Left lobe of liver (tissue), 2 donors: ENCODE results near the gene SV2C. TPM values are rescaled to one million over a fixed set of nuclear protein-coding genes. Genes with fewer than 3 reads are reported as not detected.
A peak's percentile ranks its signal among the peaks of the same experiment; 100 is the strongest.
"Not testable (repeated sequence)": the region's sequence is repeated elsewhere in the genome, so short reads cannot be mapped to it uniquely, and the experiment has no call there.

Experiments
- ATAC-seq: fragments of 200-7000 bp; cut with Tn5 transposase; one replicate; pipeline ENCODE4 v1.9.1; 2020; ENCODE audit warnings: mild to moderate bottlenecking, moderate library complexity
- DNase-seq: peaks from one replicate; pipeline ENCODE4 v3.0.0-alpha.2; 2020; ENCODE audit warnings: low spot score
- total RNA-seq: library from RNA; stranded (reverse); gene quantifications from one replicate; pipeline ENCODE4 v1.2.1, GENCODE V29; 2021
- donor health status: DM: no; HTN: no; CAD: no; lungs with moderate emphysema.
- donor health status: DM: no; HTN: yes; CAD: no.

SV2C gene, protein sequence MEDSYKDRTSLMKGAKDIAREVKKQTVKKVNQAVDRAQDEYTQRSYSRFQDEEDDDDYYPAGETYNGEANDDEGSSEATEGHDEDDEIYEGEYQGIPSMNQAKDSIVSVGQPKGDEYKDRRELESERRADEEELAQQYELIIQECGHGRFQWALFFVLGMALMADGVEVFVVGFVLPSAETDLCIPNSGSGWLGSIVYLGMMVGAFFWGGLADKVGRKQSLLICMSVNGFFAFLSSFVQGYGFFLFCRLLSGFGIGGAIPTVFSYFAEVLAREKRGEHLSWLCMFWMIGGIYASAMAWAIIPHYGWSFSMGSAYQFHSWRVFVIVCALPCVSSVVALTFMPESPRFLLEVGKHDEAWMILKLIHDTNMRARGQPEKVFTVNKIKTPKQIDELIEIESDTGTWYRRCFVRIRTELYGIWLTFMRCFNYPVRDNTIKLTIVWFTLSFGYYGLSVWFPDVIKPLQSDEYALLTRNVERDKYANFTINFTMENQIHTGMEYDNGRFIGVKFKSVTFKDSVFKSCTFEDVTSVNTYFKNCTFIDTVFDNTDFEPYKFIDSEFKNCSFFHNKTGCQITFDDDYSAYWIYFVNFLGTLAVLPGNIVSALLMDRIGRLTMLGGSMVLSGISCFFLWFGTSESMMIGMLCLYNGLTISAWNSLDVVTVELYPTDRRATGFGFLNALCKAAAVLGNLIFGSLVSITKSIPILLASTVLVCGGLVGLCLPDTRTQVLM
- not detected for total RNA-seq

DNA sequence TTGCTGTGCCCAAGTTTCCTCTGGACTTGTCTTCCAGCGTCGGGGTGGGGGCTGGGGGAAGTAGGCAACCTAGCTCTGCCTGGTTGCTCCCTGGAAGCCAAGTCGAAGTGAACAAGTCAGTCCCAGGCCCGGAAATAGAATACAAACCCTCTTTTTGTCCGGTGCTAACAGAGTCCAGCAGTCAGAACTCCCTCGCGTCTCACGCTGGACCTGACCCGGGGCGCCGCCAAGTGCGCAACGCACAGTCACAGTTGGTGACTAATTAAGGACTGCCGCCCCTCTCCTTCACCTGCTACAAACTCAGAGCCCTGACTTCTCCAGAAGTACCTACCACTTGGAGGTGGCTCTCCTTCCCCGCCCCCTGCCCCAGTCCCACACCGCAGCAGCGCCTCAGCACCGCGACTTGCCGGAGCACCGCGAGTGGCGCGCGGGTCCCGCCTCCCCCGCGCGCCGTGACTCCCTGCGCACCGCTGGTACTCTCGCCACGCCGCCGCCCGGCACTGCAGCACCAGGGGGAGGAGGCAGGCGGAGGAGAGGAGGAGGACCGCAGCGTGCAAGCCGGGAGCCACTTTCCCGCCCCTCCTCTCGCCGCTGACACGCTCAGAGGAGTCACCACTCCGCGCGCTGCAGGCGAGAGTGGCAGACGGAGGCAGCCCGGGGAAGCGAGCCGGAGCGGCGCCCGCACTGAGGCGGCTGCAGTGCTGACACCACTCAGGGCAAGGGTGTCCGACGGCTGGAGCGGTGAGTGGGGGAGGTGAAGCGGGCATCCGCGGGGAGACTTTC lies at the start of gene SV2C:
Gene SV2C (plus strand): TSS at position 612 of the 783 bp plus-strand sequence. CDS start 48,368 bp downstream, outside the sequence.
- peak; percentile 43 for ATAC-seq

DNA sequence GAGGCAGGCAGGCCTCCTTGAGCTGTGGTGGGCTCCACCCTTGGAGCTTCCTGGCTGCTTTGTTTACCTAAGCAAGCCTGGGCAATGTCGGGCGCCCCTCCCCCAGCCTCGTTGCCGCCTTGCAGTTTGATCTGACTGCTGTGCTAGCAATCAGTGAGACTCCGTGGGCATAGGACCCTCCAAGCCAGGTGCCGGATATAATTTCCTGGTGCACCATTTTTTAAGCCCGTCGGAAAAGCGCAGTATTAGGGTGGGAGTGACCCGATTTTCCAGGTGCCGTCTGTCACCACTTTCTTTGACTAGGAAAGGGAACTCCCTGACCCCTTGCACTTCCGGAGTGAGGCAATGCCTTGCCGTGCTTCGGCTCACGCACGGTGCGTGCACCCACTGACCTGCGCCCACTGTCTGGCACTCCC lies 45.4 kb upstream of the SV2C start:
- DNase-seq, ATAC-seq: not testable (repeated sequence)

More for the DNA sequence above, at the start of gene SV2C:
- DNase-seq: no peak

DNA sequence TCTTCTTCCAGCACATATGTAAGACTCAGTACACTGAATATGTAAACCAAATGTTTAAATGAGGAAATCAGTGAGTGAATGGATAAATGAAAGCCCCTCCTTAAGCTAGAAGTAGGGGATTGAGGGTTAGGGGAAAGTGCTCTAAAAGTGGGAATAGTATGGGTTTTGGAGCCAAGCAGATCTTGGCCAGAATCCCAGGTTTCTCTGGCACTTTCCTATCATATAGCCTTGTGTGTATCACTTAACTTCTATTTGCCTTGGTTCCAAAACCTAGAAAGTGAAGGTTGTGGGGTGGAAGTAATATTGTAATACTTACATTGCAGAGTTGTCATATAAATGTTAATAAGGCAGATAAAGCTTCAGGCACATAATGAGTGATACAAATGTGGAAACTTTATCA lies 45.0 kb upstream of the SV2C start:
- no peak for ATAC-seq

DNA sequence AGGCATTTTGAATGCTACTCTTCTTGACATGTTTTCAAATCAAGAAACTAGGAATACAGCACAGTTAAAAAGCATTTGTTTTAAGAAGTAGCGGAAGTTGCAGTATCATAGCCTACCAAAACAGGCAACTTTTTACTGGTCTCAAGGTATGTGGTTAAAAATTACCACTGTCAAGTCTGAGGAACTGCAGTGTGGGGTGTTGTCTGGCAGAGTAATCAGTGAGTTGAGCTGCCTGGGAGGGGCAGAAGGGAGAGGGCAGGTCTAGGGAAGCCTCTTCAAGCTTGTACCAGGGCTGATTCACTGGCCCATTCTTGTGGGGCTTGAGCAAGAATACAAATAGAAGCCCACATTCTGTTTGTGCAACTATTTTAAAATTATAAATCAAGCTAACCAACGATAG lies 42.4 kb upstream of the SV2C start:
- ATAC-seq (no peak), DNase-seq (no peak)

More for the DNA sequence above, 45.0 kb upstream of the SV2C start:
- DNase-seq: no peak

DNA sequence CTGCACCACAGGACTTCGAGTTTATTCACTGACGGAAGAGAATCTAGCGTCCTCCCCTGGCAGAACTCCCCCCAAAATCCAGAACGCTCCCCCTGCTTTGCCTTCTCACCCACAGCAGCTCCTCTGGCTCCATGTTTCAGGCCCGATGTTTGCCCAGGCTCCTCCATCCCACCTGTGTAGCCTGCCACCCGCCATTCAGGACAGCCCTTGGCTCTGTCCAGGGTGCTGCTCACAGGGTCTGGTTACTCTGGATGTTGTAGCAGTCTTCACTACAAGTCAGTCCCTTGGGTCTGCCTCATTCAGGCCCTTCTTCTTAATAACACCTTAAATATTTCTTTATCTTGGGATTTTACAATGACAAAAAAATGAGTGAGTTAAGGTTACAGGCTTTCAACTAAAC lies 41.3 kb upstream of the SV2C start:
- no peak for ATAC-seq
- DNase-seq: no peak

DNA sequence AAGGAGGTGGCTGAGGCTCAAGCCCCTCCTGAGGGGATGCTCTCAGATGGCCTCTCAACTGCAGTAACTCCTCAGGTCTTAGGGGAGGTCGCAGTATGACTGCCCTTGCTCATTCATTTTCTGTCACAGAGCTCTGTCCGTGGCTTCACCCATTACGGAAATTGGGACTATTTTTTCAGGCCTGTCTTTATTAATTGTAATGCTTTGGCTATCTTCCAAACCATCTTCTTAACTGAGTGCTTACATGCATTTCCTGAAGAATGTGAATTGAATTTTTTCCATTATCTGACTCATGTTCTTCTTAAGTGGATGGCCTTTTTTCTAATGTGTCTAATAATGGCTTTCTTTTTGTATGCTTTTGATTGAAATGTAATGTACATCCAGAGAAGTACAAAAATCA lies 36.4 kb upstream of the SV2C start:
- ATAC-seq (no peak), DNase-seq (no peak)

DNA sequence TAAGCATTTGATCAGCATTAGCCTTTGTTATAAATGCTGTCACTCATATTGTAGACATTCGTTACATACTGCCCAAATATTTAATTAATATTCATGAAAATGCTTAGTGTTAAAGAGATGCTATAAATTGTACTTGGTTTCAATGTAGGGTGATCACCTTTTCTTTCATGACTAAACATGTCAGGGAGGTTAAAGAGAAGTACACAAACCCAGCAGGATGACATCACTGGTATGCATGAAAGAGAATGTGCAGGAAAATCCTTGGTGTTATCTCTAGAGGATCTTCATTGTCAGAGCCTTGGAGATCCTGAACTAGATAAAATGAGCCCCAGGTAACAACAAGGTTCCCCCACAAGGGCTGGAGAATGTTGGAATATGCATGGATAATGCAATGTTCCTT lies 33.0 kb upstream of the SV2C start:
- ATAC-seq: no peak
- no peak for DNase-seq

DNA sequence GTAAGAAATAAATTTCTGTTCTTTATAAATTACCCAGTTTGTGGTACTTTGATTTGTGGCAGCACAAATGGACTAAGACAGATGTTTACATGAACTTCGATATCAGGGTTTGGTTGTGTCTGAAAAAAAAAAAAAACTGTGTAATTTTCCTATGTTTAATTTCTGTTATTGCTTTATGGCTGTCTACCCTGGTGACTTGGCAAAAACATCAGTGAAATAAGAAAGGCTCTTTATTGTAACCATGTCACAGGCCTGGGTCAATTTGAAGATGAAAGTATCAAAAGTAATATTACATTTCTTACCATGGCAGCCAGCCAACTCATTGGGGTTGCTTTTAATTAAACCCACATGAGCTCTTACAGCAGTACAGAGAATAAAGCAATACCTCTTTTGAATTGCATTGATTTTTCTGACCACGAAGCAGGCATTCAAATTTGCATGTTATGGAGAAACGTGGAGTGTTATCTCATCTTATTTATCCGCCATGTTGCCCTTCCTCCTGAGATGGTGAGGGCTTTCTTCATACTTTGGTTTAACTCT lies 20.6 kb upstream of the SV2C start:
- DNase-seq: no peak
- ATAC-seq: no peak

DNA sequence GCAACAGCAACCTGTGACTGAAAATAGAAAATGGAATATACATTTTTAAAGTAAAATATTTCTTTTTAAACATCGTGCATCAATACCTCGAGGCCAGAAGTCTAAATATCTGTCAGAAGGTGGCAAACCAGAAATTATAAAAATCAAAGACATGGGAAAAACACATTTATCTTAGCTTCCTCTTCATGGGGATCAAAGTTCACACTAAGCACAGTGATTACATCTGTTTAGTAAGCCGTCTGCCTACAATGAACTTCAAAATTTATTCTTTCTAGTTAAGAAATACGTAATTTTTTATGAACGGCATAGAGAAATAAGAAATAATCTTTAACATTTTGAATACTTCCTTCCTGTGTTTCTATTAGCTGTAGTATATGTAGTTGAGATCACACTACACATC lies 17.9 kb upstream of the SV2C start:
- DNase-seq (no peak), ATAC-seq (no peak)

DNA sequence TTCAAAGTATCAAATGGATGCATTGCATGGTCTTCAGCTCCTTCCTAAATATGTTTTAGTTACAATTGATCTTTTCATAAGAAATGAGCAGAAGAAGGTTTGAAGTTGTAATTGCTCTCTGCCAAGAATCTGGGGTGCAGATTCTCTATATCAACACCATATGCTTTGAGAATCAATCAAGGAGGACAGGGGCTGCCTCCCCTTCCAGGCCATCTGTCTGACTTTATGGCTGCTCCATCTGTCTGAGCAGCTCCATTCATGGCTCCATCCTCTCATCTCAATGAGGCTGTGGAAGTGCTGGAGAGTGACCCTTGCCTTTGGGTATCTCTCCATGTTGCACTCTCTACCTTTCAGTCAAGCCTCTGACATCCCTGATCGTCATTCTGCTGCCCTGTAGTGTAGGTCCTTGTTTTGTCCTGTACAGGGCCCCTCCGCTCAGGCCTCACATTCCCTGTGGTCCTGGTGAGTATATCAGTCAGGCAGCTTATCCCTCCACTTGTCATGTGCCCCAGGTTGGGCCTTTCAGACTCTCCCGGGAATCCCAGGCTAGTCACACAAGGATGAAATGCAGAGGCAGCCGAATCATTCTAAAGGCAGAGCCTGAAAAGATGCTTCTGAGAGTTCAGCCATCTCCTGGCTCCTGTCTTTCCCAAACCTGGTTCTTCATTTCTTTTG lies 14.0 kb upstream of the SV2C start:
- ATAC-seq: no peak

DNA sequence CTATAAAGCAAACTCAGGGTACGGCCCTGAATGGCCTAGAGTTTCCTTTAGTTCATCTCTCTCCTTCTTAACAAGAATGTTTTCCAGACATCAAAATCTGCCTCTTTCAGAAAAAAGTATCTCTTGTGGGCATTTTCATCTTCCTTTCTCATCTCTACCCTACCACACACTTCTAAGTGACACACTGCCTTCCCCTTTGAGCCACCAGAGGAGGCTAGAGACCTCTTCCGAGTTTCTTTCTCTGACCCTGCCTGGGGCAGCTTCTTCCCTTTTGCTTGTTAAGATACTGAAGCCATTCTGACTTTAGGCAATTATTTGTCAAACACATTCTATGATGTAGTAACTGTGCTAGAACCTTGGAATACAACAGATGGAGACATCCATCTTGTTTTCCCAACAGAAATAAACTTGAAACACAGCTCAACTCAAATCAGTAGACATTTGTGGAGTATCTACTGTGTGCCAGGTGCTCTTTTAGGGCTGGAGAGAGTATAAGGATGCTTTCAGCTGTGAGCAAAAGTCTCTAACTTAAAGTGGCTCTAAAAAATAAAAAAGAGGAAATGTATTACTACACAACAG lies 8.6 kb upstream of the SV2C start:
- no peak for DNase-seq
- ATAC-seq: peak; percentile 45

More for the DNA sequence above, 14.0 kb upstream of the SV2C start:
- DNase-seq: no peak

DNA sequence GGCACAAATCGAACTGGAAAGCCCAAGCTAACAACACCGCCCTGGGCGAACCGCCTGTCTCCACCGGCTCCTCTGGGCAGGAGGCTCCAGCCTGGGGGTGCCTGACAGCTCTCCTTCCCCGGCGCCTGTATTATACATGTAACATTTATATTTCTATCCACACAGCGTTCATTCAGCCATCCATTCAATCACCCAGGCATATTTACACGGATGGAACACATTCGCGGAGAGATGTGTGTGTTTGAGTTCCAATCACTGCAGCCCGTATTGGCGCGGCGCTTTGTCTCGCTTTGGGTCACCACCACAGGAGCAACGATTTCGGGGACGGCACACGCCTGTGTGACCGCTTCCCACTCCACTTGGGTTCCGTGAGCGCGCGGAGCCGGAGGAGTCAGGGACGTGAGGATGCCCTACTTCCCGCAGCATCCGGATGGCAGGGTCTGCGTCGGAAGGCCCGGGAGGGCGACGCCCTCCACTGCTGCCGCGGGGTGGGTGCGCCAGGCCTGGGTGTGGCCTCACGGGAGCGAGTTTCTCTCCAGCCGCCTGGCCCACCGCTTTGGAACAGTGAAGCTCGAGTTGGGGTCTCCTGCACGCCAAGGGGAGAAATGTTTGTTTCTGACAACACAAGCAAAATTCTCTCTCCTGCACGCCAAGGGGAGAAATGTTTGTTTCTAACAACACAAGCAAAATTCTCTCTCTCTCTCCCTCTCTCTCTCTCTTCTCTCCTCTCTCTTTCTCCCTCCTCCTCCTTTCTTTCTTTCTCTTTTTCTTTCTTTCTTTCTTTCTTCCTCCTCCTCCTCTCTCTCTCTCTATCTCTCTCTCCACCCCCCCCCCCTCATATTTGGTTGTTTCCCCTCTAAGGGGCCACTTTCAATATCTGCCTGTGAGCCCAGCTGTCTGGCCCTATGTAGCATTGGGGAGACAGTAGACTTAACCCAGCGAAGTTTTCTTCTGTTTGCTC lies 1.1 kb upstream of the SV2C start:
- ATAC-seq (no peak), DNase-seq (no peak)

DNA sequence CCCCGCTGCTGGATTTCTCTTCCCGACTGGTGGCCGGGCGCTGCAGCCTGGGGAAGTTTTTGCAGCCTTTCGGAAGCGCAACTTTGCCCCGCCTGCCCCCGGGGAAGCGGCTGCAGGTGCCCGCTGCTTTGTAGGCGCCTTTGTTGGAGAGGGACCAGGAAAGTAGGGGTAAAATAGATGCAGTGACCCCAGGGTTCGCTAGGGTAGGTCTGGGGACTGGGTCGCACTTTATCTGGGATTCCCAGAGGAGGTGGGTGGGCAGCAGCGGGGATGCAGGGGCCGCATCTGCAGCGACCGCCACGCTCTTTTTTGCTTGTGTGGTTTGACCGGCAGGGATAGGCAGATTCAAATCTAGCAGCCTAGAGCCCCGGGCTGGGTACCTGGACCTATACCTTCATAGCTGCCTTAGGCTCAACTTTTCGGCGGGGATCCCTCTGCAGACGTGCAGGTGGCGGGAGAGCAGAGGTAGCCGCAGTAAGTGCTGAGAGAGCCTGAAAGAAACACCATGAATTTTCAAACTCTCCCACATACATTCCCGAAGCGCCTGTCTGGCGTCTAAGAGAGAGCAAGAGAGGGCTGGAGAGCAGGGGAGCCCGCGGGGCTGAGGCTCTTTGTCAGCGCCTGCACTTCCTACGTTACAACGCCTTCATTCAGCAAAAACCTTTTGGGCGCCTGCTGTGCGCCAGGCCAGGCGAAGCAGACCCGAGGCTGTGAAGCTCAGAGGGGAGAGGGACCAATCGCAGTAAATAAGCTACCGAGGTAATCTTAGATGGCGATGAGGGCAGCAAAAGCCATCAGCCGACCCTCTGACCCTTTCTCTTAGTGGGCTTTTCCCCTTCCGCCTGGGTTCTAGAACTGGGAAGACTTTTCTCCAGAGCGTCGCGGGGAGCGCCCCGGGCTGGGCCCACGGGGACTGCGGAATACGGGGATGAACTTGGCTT lies 642 bp downstream of the SV2C start:
- no peak for DNase-seq
- no peak for ATAC-seq

DNA sequence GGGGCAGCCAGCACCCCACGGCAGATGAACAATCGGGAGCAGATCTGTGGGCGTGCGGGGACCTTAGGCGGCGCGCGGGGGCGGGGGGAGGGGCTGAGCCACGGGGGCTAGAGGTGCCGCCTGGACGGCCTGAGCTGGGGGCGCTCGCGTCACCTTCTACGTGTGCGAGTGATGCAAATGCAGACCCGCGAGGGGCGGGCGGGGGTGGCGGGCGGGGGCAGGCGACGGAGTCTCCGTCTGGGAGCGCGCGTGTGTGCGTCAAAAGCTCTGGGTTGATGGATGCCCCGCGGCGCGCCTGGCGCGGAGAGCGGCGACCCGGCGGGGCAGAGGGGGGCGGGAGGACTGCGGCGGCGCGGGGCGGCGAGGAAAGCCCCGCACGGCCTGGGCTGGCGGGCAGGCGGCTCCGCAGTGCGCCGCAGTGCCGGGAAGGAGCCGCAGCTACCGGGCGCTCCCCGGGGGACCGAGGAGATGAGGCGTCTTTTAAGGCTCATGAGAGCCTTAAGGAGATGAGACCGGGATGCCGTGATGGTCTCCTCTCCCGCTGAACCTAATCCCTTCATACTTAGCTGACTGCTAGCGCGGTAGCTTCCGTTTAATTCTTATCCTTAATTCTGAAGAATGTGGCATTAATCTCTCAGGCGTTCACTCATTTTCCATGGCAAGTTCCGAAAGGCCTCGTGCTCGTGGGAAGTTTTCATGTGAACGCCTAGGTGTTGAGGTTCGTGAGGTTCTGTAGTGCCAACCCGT lies 1.5 kb downstream of the SV2C start:
- ATAC-seq: no peak

DNA sequence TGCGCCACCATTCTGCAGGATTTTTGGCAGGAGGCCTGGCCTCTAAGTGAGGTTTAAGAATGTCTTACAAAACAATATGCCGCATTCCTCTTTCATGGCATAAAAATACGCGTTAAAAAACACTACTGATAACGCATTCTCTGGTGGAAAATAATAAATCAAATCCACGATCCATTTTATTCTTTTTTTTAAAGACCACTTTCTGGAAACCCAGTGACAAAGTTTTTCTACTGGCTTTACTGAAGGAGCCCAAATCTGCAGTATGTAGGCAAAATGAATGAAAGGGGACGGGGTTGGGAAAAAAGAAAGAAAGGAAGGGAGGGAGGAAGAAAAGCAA lies 2.0 kb downstream of the SV2C start:
- DNase-seq: no peak
- ATAC-seq: no peak

More for the DNA sequence above, 1.5 kb downstream of the SV2C start:
- no peak for DNase-seq

DNA sequence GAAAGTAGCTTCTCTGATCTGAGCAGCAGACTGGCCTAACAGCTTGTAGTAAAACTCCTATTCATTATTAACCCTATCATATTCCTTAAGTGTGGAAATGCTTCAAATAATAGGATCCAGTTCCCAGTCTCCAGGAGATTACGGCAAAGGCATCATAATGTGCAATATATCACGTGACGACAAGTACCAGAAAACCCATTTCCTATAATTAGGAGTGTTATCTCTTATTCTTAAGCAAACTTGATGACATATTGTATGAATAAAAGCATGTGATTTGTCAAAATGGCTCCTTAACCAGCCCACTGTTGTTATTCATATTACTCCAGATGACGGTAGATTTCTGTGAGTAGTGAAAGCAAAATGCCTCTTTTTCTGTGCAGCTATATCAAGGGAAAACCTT lies 2.9 kb downstream of the SV2C start:
- DNase-seq (no peak), ATAC-seq (no peak)

DNA sequence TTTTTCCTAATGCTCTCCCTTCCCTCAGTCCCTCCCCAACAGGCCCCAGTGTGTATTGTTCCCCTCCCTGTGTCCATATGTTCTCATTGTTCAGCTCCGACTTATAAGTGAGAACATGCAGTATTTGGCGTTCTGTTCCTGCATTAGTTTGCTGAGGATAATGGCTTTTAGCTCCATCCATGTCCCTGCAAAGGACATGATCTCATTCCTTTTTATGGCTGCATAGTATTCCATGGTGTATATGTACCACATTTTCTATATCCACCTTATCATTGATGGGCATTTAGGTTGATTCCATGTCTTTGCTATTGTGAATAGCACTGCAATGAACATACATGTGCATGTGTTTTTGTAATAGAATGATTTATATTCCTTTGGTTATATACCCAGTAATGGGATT lies 6.0 kb downstream of the SV2C start:
- not testable (repeated sequence) for ATAC-seq

More for the DNA sequence above, 6.0 kb downstream of the SV2C start:
- DNase-seq: not testable (repeated sequence)
